Chondrocyte (in vitro differentiated cells): ENCODE results near the gene DGKB. TPM values are rescaled to one million over a fixed set of nuclear protein-coding genes. Genes with fewer than 3 reads are reported as not detected.

Experiments used
- DNase-seq: peaks from one replicate; pipeline ENCODE4 v3.0.0; 2021; ENCODE audit warnings: mixed read lengths, low spot score
- H3K27ac Mint-ChIP-seq: one replicate; pipeline ENCODE4 v1.8.0; 2021; ENCODE audit warnings: mild to moderate bottlenecking, moderate library complexity, mixed read lengths; ENCODE audit not compliant: unreplicated experiment
- H3K27me3 Mint-ChIP-seq: 2 replicates; pipeline ENCODE4 v1.8.0; 2021; ENCODE audit warnings: low read depth, mixed read lengths
- H3K36me3 Mint-ChIP-seq: 2 replicates; pipeline ENCODE4 v1.8.0; 2021; ENCODE audit warnings: low read depth, mixed read lengths
- H3K4me1 Mint-ChIP-seq: 2 replicates; pipeline ENCODE4 v1.8.0; 2021; ENCODE audit warnings: low read depth, mild to moderate bottlenecking, mixed read lengths
- H3K4me3 Mint-ChIP-seq: one replicate; pipeline ENCODE4 v1.8.0; 2021; ENCODE audit warnings: mild to moderate bottlenecking, moderate library complexity, mixed read lengths; ENCODE audit not compliant: unreplicated experiment
- H3K9me3 Mint-ChIP-seq: 2 replicates; pipeline ENCODE4 v1.8.0; 2021; ENCODE audit warnings: low read depth, mixed read lengths
- total RNA-seq: library from RNA; stranded (reverse); gene quantifications from 3 replicates; pipeline ENCODE4 v1.2.1, GENCODE V29; 2021
- TF ChIP-seq, protein P1 (sequence below): fragments of 200-600 bp; sonication (generic); IDR thresholded peaks from 2 replicates; pipeline ENCODE4 v1.5.0; 2021; ENCODE audit warnings: antibody characterized with exemption, mild to moderate bottlenecking, moderate library complexity

Gene DGKB
- total RNA-seq, 1 donor from 2014 or later = 0.60 TPM

DNA sequence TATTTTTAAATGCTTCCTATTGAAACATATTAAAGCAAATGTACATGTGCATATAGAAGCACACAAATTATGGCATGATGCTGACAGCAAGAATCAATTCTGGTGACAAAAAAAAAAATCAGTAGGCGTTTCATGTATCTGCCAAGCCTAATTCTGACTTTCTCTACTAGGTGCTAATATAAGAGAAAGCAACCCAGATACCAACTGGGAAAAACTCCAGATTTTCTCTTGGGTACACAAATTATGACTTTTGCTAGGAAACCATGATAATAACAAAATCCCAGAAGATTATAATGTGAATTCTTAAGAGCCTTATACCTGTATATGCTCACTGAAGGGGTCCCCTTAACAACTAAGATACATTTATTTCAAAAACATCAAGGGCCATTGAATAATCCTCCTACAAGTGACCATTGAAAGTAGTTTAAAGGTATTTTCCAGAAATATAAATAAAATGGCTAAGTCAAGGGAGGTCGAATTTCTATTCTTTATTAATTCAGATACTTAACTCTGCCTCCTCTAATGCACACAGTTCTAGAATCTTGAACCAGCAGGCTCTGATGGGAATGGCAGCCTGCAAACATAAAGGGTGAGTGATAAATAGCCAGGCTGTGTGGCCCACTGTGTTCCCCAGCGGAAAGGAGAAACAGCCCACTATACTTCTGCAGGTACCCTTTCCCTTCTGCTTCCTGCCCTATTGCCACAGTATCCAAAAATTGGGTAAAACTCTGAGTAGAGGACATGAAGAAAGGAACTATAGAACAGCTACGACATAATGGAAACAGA lies 84.5 kb downstream of the DGKB start:
- no peak for DNase-seq
- TF ChIP-seq, protein P1, sequence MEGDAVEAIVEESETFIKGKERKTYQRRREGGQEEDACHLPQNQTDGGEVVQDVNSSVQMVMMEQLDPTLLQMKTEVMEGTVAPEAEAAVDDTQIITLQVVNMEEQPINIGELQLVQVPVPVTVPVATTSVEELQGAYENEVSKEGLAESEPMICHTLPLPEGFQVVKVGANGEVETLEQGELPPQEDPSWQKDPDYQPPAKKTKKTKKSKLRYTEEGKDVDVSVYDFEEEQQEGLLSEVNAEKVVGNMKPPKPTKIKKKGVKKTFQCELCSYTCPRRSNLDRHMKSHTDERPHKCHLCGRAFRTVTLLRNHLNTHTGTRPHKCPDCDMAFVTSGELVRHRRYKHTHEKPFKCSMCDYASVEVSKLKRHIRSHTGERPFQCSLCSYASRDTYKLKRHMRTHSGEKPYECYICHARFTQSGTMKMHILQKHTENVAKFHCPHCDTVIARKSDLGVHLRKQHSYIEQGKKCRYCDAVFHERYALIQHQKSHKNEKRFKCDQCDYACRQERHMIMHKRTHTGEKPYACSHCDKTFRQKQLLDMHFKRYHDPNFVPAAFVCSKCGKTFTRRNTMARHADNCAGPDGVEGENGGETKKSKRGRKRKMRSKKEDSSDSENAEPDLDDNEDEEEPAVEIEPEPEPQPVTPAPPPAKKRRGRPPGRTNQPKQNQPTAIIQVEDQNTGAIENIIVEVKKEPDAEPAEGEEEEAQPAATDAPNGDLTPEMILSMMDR = no peak
- Mint-ChIP-seq H3K9me3 (no peaks in the 10 kb centered on the region), H3K36me3 (no peaks in the 10 kb centered on the region), H3K4me3 (no peak overlapping the region), H3K27me3 (no peaks in the 10 kb centered on the region), H3K4me1 (peaks cover 14% of the 10 kb centered on the region), H3K27ac (no peak overlapping the region)

DNA sequence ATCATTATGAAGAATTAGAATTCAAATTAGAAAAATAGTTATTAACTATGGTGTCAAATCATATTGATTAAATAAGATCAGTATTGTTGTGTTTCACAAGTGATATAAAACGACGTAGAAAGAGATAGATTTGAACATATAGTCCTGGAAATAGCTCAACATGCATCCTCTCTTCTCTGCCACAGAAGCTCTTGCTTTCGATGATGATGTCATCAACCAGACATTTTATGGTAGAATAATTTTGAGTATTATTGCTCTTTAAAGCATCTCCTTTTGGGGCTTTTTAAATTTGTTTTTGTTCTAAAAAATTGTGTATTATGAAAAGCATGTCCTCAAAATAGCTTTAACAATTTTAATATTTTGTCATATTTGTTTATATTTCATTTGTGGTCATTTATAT lies 95.0 kb downstream of the DGKB start:
- Mint-ChIP-seq H3K27ac (peak overlapping the region; percentile 72), H3K36me3 (no peaks in the 10 kb centered on the region), H3K4me1 (peaks cover 12% of the 10 kb centered on the region), H3K27me3 (no peaks in the 10 kb centered on the region), H3K9me3 (no peaks in the 10 kb centered on the region), H3K4me3 (no peak overlapping the region)
- TF ChIP-seq, protein P1 = no peak
- no peak for DNase-seq

DNA sequence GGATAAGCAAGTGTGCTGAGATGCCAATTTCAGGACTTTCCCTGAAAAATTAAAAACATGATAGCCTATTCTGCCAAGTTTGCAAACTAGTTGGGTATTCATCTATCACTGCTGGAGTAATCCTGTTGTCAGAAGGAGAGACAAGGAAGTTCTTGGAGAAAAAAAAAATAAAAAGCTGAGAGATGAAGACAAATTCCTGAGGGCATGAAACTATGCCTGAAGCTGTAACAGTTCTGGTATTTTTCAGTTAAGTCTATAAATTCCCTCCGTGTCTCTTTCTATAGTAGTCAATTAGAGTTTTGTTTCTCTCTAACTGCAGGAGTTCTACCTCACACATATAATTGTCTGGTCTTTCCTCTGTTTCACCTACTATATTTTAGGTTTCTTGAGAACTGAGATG lies 95.7 kb downstream of the DGKB start:
- Mint-ChIP-seq H3K4me3 (peak overlapping the region; percentile 3), H3K36me3 (no peaks in the 10 kb centered on the region), H3K4me1 (peaks cover 12% of the 10 kb centered on the region), H3K27me3 (no peaks in the 10 kb centered on the region), H3K9me3 (no peaks in the 10 kb centered on the region), H3K27ac (peak overlapping the region; percentile 69)
- DNase-seq = no peak
- TF ChIP-seq, protein P1 = no peak

DNA sequence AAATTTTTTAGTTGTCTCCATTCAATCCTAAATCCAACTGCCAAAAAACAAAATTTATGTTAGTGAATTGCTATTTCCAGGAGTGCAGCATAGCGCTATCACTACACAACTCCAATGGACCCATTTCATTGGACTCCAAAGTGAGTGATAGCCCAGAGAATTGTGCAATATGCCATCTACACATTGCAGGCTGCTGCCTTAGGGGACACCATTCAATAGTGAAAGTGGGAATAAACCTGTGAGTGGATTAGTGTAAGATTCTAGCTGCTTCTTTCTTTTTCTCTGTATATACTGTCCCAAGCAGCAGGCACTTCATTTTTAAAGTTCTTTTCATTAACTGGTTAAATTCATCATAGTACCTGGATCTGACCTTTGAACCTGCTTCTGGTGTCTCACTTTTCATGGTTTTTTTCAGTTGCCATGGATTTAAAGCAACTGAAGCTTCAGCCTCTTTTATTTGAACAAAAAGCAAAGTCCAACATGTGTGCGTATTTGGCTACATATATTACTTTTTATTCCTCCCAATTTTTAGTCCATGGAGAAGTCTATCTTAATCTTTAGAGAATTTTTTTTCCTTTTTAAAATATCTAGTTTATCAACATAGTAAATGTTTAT lies 97.3 kb downstream of the DGKB start:
- no peaks in the 10 kb centered on the region for H3K27me3 Mint-ChIP-seq
- no peak overlapping the region for H3K4me3 Mint-ChIP-seq
- peaks cover 12% of the 10 kb centered on the region for H3K4me1 Mint-ChIP-seq
- DNase-seq = no peak
- H3K36me3 Mint-ChIP-seq = no peaks in the 10 kb centered on the region
- H3K9me3 Mint-ChIP-seq = no peaks in the 10 kb centered on the region
- no peak overlapping the region for H3K27ac Mint-ChIP-seq
- TF ChIP-seq, protein P1 = no peak

DNA sequence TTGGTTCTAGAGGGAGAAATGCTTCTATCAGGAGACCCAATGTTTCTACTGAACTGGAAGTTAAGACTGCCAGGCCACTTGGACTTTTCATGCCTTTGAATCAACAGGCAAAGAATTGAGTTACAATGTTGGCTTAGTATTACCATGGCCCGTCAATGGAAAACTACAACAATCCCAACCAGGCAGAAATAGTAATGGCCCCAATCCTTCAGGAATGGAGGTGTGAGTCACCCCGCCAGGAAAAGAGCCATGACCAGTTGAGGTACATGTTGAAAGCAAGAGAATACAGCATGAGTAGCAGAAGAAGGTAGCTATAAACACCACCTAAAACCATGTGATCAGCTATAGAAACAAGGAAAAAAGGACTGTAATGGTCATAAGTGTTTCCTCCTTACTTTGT lies 101.9 kb downstream of the DGKB start:
- Mint-ChIP-seq H3K4me3 (no peak overlapping the region), H3K27me3 (no peaks in the 10 kb centered on the region), H3K9me3 (no peaks in the 10 kb centered on the region), H3K4me1 (no peaks in the 10 kb centered on the region), H3K27ac (no peak overlapping the region), H3K36me3 (no peaks in the 10 kb centered on the region)
- DNase-seq = no peak
- TF ChIP-seq, protein P1 = no peak
